Transverse colon (tissue), 4 donors: ENCODE data around the gene PHF21A. TPM values are rescaled to one million over a fixed set of nuclear protein-coding genes. Genes with fewer than 3 reads are reported as not detected.

Experiments
- DNase-seq: peaks from one replicate; pipeline ENCODE4 v3.0.0-alpha.2; 2019
- H3K27ac ChIP-seq, 4 donors: fragments of 200-600 bp; sonication (generic); 2 replicates each; pipeline ENCODE4 v1.5.1; 2016 to 2018; ENCODE audit warnings: inconsistent platforms in 4 of 4
- H3K27me3 ChIP-seq: fragments of 200-600 bp; sonication (generic); 2 replicates; pipeline ENCODE4 v1.5.1; 2017; ENCODE audit warnings: inconsistent platforms
- H3K36me3 ChIP-seq, 4 donors: fragments of 200-600 bp; sonication (generic); 2 replicates each; pipeline ENCODE4 v1.5.1; 2017 to 2019; ENCODE audit warnings: inconsistent platforms in 4 of 4
- H3K4me1 ChIP-seq, 4 donors: fragments of 200-600 bp; sonication (generic); 2 replicates each; pipeline ENCODE4 v1.5.1; 2017 to 2020; ENCODE audit warnings: inconsistent platforms in 4 of 4
- H3K4me3 ChIP-seq, 4 donors: fragments of 200-600 bp; sonication (generic); 1 replicate in 1 of 4; 2 replicates in 3 of 4; pipeline versions ENCODE4 v1.5.1 to v1.6.1; 2017 to 2019; ENCODE audit warnings: inconsistent platforms in 4 of 4
- H3K9me3 ChIP-seq, 2 donors: fragments of 200-600 bp; sonication (generic); 2 replicates each; pipeline ENCODE4 v1.5.1; 2017 to 2019; ENCODE audit warnings: inconsistent platforms in 2 of 2
- EP300 ChIP-seq: sonication (generic); formaldehyde crosslinking; IDR thresholded peaks from one replicate; pipeline ENCODE4 v1.6.1; 2017; ENCODE audit warnings: antibody characterized with exemption, low read depth
- POLR2A ChIP-seq: fragments of 450-650 bp; IDR thresholded peaks from one replicate; pipeline ENCODE4 v1.6.1; 2016; ENCODE audit warnings: antibody characterized with exemption, mild to moderate bottlenecking, moderate library complexity
- POLR2AphosphoS5 ChIP-seq, 3 donors: sonication (generic); formaldehyde crosslinking; IDR thresholded peaks; one replicate each; pipeline ENCODE4 v1.6.1; 2016; ENCODE audit warnings: antibody characterized with exemption in 3 of 3
- WGBS, 2 donors: methylation state at CpG; one replicate each; pipeline ENCODE4 v1.1.5; 2018; ENCODE audit warnings: low coverage in 1 of 2; 5-methylcytosine and 5-hydroxymethylcytosine counted together
- in situ Hi-C, 4 donors: fragments of 200-750 bp; cut with MboI; loops; one replicate each; pipeline versions ENCODE4 v1.15.0 to v1.15.1; 2017; ENCODE audit warnings: low sequenced_read_pairs in 3 of 4, low pct_ligation_motif_present in 1 of 4, low pct_unique_long_range_greater_than_20kb in 1 of 4
- intact Hi-C: fragments of 100-400 bp; cut with DNase I; formaldehyde crosslinking; loops from one replicate; pipeline ENCODE4 v1.15.1; 2023; ENCODE audit warnings: low total_unique reads
- total RNA-seq, 4 donors: library from RNA; depleted of rRNA; stranded (reverse); fragments of >200 nt; gene quantifications; one replicate each; pipeline ENCODE4 v1.1.0, GENCODE V29; 2016
- TF ChIP-seq, protein P1 (sequence below), 5 experiments: fragments of 200-600 bp in 3 of 5; fragments of 450-650 bp in 2 of 5; sonication (generic) in 3 of 5; IDR thresholded peaks; 1 replicate in 2 of 5; 2 replicates in 3 of 5; pipeline ENCODE4 v1.5.1; 2016 to 2017; ENCODE audit warnings: antibody characterized with exemption in 5 of 5, inconsistent platforms in 3 of 5, mild to moderate bottlenecking in 2 of 5, moderate library complexity in 1 of 5

The PHF21A gene
- total RNA-seq, 4 donors from 2014 or later = 18.6 to 57.2 (median 40.2) TPM

DNA sequence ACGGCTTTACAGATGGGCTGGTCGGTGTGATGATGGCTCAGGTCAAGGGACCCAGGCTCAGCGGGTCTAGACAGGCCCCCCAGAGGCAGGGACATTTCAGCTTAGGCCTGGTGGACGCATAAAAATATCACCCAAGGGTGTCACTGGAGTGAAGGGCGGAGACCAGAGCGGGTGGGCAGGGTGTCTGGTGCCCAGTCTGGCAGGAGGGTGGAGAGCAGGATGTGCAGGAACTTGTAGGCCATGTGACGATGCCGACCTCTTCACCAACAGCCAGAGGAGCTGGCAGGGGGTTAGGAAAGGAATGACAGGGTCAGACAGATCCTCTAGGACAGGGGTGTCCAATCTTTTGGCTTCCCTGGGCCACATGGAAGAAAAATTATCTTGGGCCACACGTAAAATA lies 231.3 kb downstream of the PHF21A start:
- intact Hi-C loops = no loop called here

DNA sequence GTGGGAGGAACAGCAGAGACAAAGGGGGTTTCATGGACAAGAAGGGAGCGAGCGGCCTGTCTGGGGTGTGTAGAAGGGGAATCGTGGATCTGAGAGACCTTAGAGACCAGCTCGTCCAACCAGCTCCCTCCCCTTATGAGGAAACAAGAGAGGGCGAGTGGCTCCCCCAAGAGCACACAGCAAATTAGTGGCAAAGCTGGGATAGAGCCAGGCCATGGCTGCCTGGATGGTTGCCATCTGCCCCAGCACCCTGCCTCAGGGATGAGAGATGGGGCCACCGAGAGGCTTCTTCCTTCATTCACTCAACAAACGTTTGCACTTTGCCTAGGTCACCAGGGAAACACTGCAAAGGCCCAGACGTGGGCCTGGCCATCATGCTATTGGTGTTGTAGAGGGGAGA lies 231.7 kb downstream of the PHF21A start:
- Histone ChIP-seq H3K36me3 (no peaks in the 10 kb centered on the region), H3K27ac (no peak overlapping the region), H3K9me3 (no peaks in the 10 kb centered on the region), H3K4me3 (no peak overlapping the region), H3K27me3 (no peaks in the 10 kb centered on the region), H3K4me1 (peaks cover 0 to 11% (median 5%) of the 10 kb centered on the region in 4 donors)
- TF ChIP-seq POLR2A (no peak), POLR2AphosphoS5 (IDR thresholded peaks at IDR 0.05) (no peak), EP300 (no peak)
- TF ChIP-seq, protein P1, sequence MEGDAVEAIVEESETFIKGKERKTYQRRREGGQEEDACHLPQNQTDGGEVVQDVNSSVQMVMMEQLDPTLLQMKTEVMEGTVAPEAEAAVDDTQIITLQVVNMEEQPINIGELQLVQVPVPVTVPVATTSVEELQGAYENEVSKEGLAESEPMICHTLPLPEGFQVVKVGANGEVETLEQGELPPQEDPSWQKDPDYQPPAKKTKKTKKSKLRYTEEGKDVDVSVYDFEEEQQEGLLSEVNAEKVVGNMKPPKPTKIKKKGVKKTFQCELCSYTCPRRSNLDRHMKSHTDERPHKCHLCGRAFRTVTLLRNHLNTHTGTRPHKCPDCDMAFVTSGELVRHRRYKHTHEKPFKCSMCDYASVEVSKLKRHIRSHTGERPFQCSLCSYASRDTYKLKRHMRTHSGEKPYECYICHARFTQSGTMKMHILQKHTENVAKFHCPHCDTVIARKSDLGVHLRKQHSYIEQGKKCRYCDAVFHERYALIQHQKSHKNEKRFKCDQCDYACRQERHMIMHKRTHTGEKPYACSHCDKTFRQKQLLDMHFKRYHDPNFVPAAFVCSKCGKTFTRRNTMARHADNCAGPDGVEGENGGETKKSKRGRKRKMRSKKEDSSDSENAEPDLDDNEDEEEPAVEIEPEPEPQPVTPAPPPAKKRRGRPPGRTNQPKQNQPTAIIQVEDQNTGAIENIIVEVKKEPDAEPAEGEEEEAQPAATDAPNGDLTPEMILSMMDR (IDR thresholded peaks at IDR 0.05) = no peak
- in situ Hi-C loops = no loop called here
- DNase-seq = no peak
- intact Hi-C loops = no loop called here
- 85 to 90% methylated on average over 5 to 8 of the region's 8 CpGs for WGBS, 2 donors

More for the DNA sequence above, 231.3 kb downstream of the PHF21A start:
- Histone ChIP-seq H3K36me3 (no peaks in the 10 kb centered on the region), H3K4me1 (peaks cover 0 to 10% (median 5%) of the 10 kb centered on the region in 4 donors), H3K9me3 (no peaks in the 10 kb centered on the region), H3K27ac (no peak overlapping the region), H3K4me3 (no peak overlapping the region), H3K27me3 (no peaks in the 10 kb centered on the region)
- TF ChIP-seq EP300 (no peak), POLR2A (no peak), POLR2AphosphoS5 (IDR thresholded peaks at IDR 0.05) (no peak)
- in situ Hi-C loops = no loop called here
- DNase-seq = no peak
- 72 to 90% methylated on average over 3 to 9 of the region's 9 CpGs for WGBS, 2 donors

DNA sequence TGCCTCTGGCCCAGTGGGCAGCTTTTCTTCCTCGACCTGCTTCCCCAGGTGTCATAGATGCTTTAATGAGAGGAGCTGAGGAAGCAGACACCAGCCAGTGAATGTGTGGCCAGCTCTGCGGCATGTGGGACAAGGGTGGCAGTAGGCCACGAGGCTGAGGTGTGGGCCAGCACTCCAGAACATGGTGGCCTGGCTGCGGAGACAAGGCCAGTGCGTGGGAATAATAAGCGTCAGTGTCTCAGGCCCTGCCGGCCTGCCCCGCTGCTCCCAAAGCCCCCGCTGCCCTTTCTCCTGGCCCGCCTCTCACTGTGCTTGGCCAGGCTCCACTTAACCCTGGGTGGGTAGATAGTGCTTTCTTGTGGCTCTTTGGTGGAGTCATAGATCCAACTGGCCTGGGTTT lies 233.7 kb downstream of the PHF21A start:
- TF ChIP-seq POLR2A (no peak), EP300 (no peak), POLR2AphosphoS5 (IDR thresholded peaks at IDR 0.05) (no peak)
- TF ChIP-seq, protein P1 (IDR thresholded peaks at IDR 0.05) = no peak
- no peak for DNase-seq
- Histone ChIP-seq H3K4me3 (no peak overlapping the region), H3K4me1 (peaks cover 0 to 11% (median 5%) of the 10 kb centered on the region in 4 donors), H3K9me3 (no peaks in the 10 kb centered on the region), H3K27ac (no peak overlapping the region), H3K36me3 (no peaks in the 10 kb centered on the region), H3K27me3 (no peaks in the 10 kb centered on the region)
- 93% methylated on average over 10 of the region's 10 CpGs; no CpG with 5 or more reads in 1 of the 2 donors for WGBS, 2 donors
- in situ Hi-C loops = no loop called here
- intact Hi-C loops = no loop called here

DNA sequence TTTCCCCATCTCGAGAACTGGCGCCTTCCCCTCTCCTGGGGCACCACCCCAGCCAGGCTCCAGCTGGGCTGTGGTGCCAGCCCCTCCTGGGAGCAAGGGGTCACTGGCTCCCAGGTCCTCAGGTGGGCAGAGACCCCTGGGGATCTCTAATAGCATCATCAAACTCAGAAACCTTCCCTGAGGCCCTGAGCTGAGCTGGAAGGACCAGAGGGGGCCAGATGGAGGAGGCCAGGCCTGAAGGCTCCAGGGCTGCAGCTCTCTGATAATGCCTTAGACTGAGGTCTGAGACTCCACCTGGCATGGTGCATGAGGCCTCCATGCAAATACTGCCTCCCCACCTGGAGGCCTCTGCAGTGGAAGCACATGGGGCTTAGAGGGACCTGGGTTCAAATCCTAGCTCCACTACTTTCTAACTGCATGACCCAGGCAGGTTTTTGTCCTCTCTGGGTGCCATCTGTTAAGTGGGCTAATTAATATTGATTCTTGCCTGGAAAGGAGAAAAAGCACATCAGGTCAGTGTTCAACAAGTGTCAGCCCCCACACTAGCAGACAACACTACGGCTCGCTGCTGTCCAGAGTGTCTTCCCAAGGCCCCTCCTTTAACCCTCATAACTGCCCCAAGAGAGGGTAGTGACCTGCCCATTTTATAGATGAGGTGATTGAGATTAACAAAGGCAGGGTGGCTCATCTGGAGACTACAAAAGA lies 234.3 kb downstream of the PHF21A start:
- DNase-seq = no peak
- no peak for TF ChIP-seq POLR2A
- TF ChIP-seq, protein P1 (IDR thresholded peaks at IDR 0.05) = no peak
- no peak for TF ChIP-seq POLR2AphosphoS5 (IDR thresholded peaks at IDR 0.05)
- TF ChIP-seq EP300 = no peak
- H3K9me3 ChIP-seq = no peaks in the 10 kb centered on the region
- no peak overlapping the region for H3K27ac ChIP-seq
- no peaks in the 10 kb centered on the region for H3K27me3 ChIP-seq
- no peaks in the 10 kb centered on the region for H3K36me3 ChIP-seq
- 96% methylated on average over 4 of the region's 4 CpGs; no CpG with 5 or more reads in 1 of the 2 donors for WGBS, 2 donors
- in situ Hi-C loops = no loop called here
- H3K4me1 ChIP-seq = peaks cover 0 to 11% (median 5%) of the 10 kb centered on the region in 4 donors
- no peak overlapping the region for H3K4me3 ChIP-seq
- intact Hi-C loops = no loop called here
